ENCODE data around the gene PGGHG. TPM values are rescaled to one million over a fixed set of nuclear protein-coding genes. Genes with fewer than 3 reads are reported as not detected.
"Not testable (repeated sequence)": the region's sequence is repeated elsewhere in the genome, so short reads cannot be mapped to it uniquely, and the experiment has no call there.

Gene PGGHG
- total RNA-seq, 6 experiments from 2014 or later: 7.7 to 110 (median 13.8) TPM

DNA sequence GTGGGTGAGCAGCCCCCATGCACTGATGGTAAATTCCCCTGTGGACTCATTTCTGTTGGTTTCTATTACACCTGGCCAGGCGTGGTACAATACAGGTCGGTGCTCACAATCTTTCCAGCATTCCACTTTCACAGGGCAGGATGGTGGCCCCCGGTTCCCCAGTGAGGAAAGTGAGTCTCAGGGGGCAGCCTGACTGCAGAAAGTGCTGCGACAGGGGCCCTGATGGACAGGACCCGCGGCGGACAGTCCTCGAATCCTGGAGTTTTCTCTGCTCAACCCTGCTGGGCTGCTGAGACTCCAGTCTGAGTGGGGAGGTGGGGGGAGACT is 3.1 kb upstream of the PGGHG start:
- Histone ChIP-seq H3K36me3 (no peaks in the 10 kb centered on the region), H3K4me1 (peaks cover 0 to 10% (median under 1%) of the 10 kb centered on the region in 4 donors), H3K27me3 (no peaks in the 10 kb centered on the region), H3K27ac (no peak overlapping the region), H3K4me3 (no peak overlapping the region), H3K9me3 (no peaks in the 10 kb centered on the region)
- no peak for ATAC-seq
- 78% methylated on average over 3 of the region's 8 CpGs for WGBS (ENCODE audit: insufficient coverage, low coverage, low lambda C conversion rate, missing lambda C conversion rate)
- no peak for DNase-seq
- intact Hi-C loops (cut with DNase I): no loop called here
- TF ChIP-seq CTCF (IDR thresholded peaks at IDR 0.05) (no peak), POLR2A (IDR thresholded peaks at IDR 0.05) (no peak)

DNA sequence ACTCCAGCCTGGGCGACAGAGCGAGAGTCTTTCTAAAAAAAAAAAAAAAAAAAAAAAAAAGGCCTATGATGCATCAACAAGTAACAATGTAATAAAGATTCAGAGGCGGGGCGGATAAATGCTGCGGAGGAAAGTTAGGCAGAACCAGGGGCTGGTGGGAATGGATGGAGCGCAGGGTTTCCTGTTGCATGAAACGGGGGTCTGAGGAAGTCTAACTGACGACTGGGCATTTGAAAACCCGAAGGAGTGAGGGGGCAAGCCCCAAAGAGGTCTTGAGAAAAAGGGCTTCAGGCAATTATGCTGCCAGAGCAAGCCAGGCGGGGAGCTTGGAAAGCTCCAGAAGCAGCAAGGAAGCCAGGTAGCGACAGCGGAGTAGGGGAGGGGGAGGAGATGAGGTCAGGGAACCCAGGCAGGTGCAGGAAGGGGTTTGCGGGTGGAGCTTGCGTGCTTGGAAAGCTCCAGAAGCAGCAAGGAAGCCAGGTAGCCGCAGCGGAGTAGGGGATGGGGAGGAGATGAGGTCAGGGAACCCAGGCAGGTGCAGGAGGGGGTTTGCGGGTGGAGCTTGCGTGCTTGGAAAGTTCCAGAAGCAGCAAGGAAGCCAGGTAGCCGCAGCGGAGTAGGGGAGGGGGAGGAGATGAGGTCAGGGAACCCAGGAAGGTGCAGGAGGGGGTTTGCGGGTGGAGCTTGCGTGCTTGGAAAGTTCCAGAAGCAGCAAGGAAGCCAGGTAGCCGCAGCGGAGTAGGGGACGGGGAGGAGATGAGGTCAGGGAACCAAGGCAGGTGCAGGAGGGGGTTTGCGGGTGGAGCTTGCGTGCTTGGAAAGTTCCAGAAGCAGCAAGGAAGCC is 1.7 kb upstream of the PGGHG start:
- DNase-seq: peak; percentile 20 to 56 (median 53)
- H3K27me3 ChIP-seq, H3K36me3 ChIP-seq: not testable (repeated sequence)

DNA sequence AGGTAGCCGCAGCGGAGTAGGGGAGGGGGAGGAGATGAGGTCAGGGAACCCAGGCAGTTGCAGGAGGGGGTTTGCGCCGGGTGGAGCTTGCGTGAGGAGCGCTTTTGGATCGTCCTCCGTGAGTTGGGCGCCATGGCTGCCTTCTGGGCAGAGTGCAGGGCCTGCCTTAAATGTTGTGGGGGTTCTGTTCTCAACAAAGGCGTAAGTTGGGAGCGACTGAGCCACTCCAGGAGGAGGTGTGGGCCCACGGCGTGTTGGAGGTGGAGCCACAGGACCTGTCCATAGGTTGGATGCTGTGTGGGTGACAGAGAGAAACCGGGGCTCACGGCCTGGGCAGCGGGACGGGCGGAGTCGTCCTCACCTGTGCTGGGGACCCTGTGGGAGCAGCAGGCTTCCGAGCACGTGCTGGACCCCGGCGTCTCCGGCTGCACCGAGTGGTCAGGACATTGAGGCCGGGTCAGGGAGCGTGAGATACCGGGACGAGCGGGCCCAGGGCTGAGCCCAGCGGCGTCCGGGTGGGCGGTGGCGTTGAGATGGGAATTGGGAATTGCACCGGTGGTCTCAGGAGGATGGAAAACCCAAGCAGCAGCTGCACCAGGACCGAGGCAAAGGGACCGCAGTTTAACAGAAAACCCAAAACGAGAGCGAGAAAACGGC is 977 bp upstream of the PGGHG start:
- WGBS (ENCODE audit: insufficient coverage, low coverage, low lambda C conversion rate, missing lambda C conversion rate): 62% methylated on average over 2 of the region's 41 CpGs
- no peaks in the 10 kb centered on the region for H3K9me3 ChIP-seq
- no peaks in the 10 kb centered on the region for H3K36me3 ChIP-seq
- H3K27me3 ChIP-seq: no peaks in the 10 kb centered on the region
- TF ChIP-seq POLR2A (IDR thresholded peaks at IDR 0.05) (no peak), CTCF (IDR thresholded peaks at IDR 0.05) (no peak)
- H3K4me1 ChIP-seq: no peaks in the 10 kb centered on the region
- peak overlapping the region; percentile 59 to 85 (median 65) for H3K27ac ChIP-seq
- DNase-seq: peak; percentile 28 to 66 (median 55)
- peak overlapping the region; percentile 67 to 68 (median 68) for H3K4me3 ChIP-seq
- ATAC-seq: peak in 3 of 4 donors; percentile 12 to 48 (median 41)
- intact Hi-C loops (cut with DNase I): no loop called here

More for the DNA sequence above, 1.7 kb upstream of the PGGHG start:
- ATAC-seq; intact Hi-C loops (cut with DNase I); H3K9me3 ChIP-seq; H3K4me3 ChIP-seq; H3K4me1 ChIP-seq: not testable (repeated sequence)
- WGBS (ENCODE audit: insufficient coverage, low coverage, low lambda C conversion rate, missing lambda C conversion rate): 63% methylated on average over 27 of the region's 27 CpGs
- H3K27ac ChIP-seq: peak overlapping the region in 1 of 3 donors; percentile 85

GRCh38 chr11:289398-289711 is 429 bp downstream of the PGGHG start:
- no peak for TF ChIP-seq CTCF (IDR thresholded peaks at IDR 0.05)
- Histone ChIP-seq H3K9me3 (no peaks in the 10 kb centered on the region), H3K27me3 (no peaks in the 10 kb centered on the region), H3K27ac (peak overlapping the region in 2 of 3 donors; percentile 10 to 65), H3K4me1 (no peaks in the 10 kb centered on the region), H3K36me3 (no peaks in the 10 kb centered on the region), H3K4me3 (peak overlapping the region; percentile 30 to 68 (median 67))
- DNase-seq: no peak
- WGBS (ENCODE audit: insufficient coverage, low coverage, low lambda C conversion rate, missing lambda C conversion rate): 31% methylated on average over 5 of the region's 14 CpGs
- intact Hi-C loops (cut with DNase I): no loop called here
- ATAC-seq: no peak

Data from right lobe of liver (tissue), 6 donors.